ENCODE data around the gene SPAM1. TPM values are rescaled to one million over a fixed set of nuclear protein-coding genes. Genes with fewer than 3 reads are reported as not detected.
"Not testable (repeated sequence)": the region's sequence is repeated elsewhere in the genome, so short reads cannot be mapped to it uniquely, and the experiment has no call there.

The SPAM1 gene
- total RNA-seq, 1 experiment from 2014 or later, result not detected

- peak; percentile 8 for DNase-seq (ENCODE audit: low read depth)
These were observed 33.2 kb downstream of the SPAM1 start for GRCh38 chr7:123958186-123958703.

DNA sequence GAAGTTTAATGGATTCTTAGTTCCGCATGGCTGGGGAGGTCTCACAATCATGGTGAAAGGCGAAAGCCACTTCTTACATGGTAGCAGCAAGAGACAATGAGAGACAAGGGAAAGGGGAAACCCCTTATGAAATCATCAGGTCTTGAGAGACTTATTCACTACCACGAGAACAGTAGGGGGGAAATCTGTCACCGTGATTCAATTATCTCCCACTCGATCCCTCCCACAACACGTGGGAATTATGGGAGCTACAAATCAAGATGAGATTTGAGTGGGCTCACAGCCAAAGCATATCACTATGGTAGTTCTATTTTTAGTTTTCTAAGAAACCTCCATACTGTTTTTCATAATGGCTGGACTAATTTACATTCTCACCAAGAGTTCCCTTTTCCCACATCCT lies 36.7 kb downstream of the SPAM1 start:
- DNase-seq (ENCODE audit: low read depth), result peak; percentile 13

GRCh38 chr7:123966936-123967335 lies 41.9 kb downstream of the SPAM1 start:
- DNase-seq (ENCODE audit: low read depth), result no peak

DNA sequence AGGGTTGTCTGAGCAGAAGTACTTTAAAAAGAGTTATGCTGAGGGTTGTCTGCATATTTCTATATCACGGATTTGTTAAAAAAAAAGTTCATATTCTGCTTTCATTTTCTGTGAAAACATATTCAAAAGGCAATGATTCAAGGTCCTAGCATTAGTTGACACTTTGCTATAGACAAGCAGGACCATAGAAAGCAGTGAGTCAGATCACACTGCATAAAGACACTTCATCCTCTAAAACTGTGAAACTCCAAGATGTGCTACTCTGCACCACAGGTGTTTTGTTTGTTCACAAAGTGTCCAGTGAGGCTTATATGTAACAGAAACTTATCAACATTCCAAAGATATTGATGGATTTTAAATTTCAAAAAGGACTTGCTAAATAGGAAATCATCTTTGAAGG lies 47.0 kb downstream of the SPAM1 start:
- no peak for DNase-seq (ENCODE audit: low read depth)

- no peak for DNase-seq (ENCODE audit: low read depth)
These were observed 47.8 kb downstream of the SPAM1 start for GRCh38 chr7:123972831-123973230.

- no peak for DNase-seq (ENCODE audit: low read depth)
These were observed 49.4 kb downstream of the SPAM1 start for GRCh38 chr7:123974326-123974908.

DNA sequence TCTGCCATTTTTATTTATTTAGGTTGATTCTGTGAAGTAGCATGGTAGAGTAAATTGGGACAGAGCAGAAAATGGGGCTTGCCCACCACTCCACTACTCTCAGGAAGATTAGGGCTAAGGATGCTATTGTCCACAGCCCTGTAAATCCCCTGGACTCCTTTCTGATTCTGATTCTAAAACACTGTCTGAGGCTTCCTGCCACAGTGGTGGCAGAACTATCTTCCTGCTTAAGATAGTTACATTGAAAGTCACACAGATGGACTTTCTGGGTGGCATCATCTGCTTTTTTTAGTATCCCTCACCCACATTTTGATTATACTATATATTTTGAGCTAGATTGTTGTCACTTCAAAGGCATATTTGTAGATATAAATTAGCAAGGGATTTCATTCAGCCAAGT lies 50.0 kb downstream of the SPAM1 start:
- no peak for DNase-seq (ENCODE audit: low read depth)

GRCh38 chr7:123977081-123977480 lies 52.0 kb downstream of the SPAM1 start:
- DNase-seq (ENCODE audit: low read depth), result no peak

- DNase-seq (ENCODE audit: low read depth), result peak; percentile 2
These were observed 54.8 kb downstream of the SPAM1 start for GRCh38 chr7:123979876-123980275.

- no peak for DNase-seq (ENCODE audit: low read depth)
These were observed 62.4 kb downstream of the SPAM1 start for GRCh38 chr7:123987445-123987844.

GRCh38 chr7:123992913-123993518 lies 68.0 kb downstream of the SPAM1 start:
- no peak for DNase-seq (ENCODE audit: low read depth)

DNA sequence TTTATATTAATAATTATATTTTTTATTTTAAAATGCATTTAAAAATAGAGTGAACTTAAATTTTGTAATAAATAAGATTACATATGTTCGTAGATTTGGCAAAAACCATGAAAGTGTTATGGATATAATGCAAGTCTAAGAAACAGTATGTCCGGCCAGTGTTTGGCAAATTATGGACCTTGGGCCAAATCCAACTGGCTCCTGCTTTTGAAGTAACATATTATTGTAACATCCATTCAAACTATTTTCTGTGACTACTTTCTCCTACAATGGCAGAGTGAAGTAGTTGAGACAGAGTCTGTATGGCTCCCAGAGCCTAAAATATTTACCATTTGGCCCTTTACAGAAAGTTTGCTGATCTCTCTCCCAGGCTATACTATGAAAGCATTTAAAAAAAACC lies 69.0 kb downstream of the SPAM1 start:
- DNase-seq (ENCODE audit: low read depth), result no peak

DNA sequence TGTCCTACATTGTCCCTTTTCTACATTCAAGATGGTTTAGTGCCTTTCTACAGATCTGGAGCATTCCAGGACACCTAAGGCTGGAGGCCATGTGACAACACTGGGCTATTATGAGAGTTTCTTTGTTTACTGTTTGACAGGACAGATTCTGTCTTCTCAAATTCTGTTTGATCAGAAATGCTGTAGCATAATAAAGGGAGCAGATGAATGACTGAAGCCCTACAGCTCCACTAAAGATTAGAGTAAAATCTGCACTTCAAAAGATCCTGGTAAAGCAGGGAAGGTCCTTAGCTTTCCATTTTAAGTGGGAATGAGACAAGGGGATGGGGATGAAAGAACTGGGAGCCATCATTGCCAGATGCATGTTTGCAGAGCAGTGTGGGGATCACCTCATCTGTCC lies 69.4 kb downstream of the SPAM1 start:
- DNase-seq (ENCODE audit: low read depth), result no peak

GRCh38 chr7:123995617-123996326 lies 70.7 kb downstream of the SPAM1 start:
- no peak for DNase-seq (ENCODE audit: low read depth)

- DNase-seq (ENCODE audit: low read depth), result no peak
These were observed 71.2 kb downstream of the SPAM1 start for GRCh38 chr7:123996327-123996625.

DNA sequence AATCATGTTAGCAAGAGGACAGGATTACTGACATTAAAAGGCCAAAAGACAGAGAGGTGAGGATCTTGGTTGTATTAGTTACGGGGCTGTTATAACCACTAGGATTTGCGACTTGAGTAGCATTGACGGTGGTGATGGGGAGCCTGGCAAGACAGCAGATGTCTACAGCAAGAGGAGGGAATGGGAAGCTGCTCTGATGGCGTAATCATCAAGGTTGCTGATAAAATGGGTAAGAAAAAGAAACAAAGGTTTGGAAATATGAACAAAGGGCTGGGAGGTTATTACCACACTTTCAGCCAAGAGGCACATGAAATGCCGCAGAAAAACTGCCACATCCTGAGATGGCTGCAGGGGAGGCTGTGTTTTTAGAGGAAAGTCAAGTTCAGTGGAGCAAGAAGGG lies 73.9 kb downstream of the SPAM1 start:
- no peak for DNase-seq (ENCODE audit: low read depth)

DNA sequence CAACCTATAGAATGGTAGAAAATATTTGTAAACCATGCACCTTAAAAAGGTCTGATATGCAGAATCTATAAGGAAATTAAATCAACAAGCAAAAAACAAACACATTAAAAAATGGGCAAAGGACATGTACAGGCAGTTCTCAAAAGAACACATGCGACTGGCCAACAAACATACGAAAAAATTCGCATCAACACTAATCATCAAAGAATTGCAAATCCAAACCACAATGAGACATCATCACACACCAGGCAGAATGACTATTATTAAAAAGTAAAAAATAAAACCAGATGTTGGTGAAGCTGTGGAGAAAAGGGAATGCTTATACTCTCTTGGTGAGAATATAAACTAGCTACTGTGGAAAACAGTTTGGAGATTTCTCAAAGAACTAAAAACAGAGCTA lies 74.7 kb downstream of the SPAM1 start:
- no peak for DNase-seq (ENCODE audit: low read depth)

- DNase-seq (ENCODE audit: low read depth), result not testable (repeated sequence)
These were observed 83.3 kb downstream of the SPAM1 start for GRCh38 chr7:124008296-124008695.

GRCh38 chr7:124009321-124009720 lies 84.3 kb downstream of the SPAM1 start:
- DNase-seq (ENCODE audit: low read depth), result no peak
